Measurements from ENCODE around the gene LRRC4C. TPM values are rescaled to one million over a fixed set of nuclear protein-coding genes. Genes with fewer than 3 reads are reported as not detected.

The LRRC4C gene
- polyA plus RNA-seq, 1 experiment, result not detected

DNA sequence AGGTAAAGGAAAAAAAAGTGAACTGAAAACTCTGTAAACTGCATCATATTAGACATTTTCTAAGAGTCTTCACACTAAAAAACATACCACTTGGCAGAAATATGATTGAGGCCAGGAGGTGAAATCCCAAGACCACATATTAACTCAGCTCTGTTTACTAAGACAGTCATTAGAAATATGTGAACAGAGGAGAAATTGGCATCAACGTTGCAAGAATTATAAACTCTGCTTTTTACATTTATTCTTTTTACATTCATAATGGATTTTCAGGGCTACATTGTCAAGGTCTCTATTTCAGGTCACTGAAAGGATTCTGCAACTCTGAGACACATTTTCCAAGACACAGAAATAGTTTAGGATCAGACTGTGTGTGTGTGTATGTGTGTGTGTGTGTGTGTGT, 1364.0 kb downstream of the LRRC4C start:
- no peaks in the 10 kb centered on the region for H3K36me3 ChIP-seq (ENCODE audit: control insufficient read depth, insufficient read depth, low read length)
- ChIA-PET CTCF (no interaction called here), POLR2A (no interaction called here)
- no peak for DNase-seq (ENCODE audit: low read depth)
- H3K27me3 ChIP-seq (ENCODE audit: control insufficient read depth, insufficient read depth, low read length), result no peaks in the 10 kb centered on the region
- no peak overlapping the region for H3K4me3 ChIP-seq (ENCODE audit: low read depth, low read length)
- no peak for TF ChIP-seq CTCF (IDR thresholded peaks at IDR 0.05; ENCODE audit: insufficient read depth, low read depth, low read length)

- Histone ChIP-seq H3K4me3 (ENCODE audit: low read depth, low read length) (no peak overlapping the region), H3K36me3 (ENCODE audit: control insufficient read depth, insufficient read depth, low read length) (no peaks in the 10 kb centered on the region), H3K27me3 (ENCODE audit: control insufficient read depth, insufficient read depth, low read length) (no peaks in the 10 kb centered on the region)
- ChIA-PET CTCF (no interaction called here), POLR2A (no interaction called here)
- TF ChIP-seq CTCF (IDR thresholded peaks at IDR 0.05; ENCODE audit: insufficient read depth, low read depth, low read length), result no peak
- DNase-seq (ENCODE audit: low read depth), result no peak
Observed at GRCh38 chr11:40094954-40095353, 1364.5 kb downstream of the LRRC4C start.

DNA sequence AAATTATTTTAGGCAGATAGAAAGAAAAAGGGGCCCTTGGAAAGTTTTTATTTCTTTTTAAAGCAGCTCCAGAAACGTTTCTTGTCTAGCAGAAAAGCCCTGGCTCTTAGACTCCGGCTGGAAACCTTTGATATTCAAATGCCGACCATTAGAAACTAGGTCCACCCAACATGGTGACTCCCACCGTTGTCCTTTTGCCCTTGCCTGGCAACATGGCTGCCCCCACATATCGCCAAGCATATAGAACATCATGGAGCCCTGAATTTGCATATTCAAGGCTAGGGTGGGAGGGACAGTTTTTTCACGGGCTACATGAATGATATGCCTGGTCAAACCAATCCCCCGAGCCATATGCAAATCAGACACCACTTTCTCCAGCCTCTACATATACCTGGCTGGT, 1379.0 kb downstream of the LRRC4C start:
- H3K27me3 ChIP-seq (ENCODE audit: control insufficient read depth, insufficient read depth, low read length), result no peaks in the 10 kb centered on the region
- DNase-seq (ENCODE audit: low read depth), result no peak
- ChIA-PET CTCF (no interaction called here), POLR2A (no interaction called here)
- TF ChIP-seq CTCF (IDR thresholded peaks at IDR 0.05; ENCODE audit: insufficient read depth, low read depth, low read length), result no peak
- H3K36me3 ChIP-seq (ENCODE audit: control insufficient read depth, insufficient read depth, low read length), result no peaks in the 10 kb centered on the region
- no peak overlapping the region for H3K4me3 ChIP-seq (ENCODE audit: low read depth, low read length)

Small RNAs within 50 kb of the gene (small RNA-seq; reads per million reads assigned to genes)
- not detected for gene RF00019 (ENCODE audit: insufficient read length, low read depth, low replicate concordance)
- not detected for gene RNU6-365P (ENCODE audit: insufficient read length, low read depth, low replicate concordance)

All from BJ (cell line).